IPS-18c (cell line): ENCODE measurements around the gene RABGAP1.

ENCODE experiments used
- H3K4me3 ChIP-seq: 2 replicates; pipeline ENCODE4 v1.7.0; 2013; ENCODE audit warnings: low read depth, mild to moderate bottlenecking, low read length, moderate library complexity; ENCODE audit not compliant: insufficient read depth
- H3K9me3 ChIP-seq: one replicate; pipeline ENCODE4 v1.6.1; 2013; ENCODE audit warnings: mild to moderate bottlenecking, low read length, moderate library complexity; ENCODE audit not compliant: control insufficient read depth, insufficient read depth

The RABGAP1 gene

DNA sequence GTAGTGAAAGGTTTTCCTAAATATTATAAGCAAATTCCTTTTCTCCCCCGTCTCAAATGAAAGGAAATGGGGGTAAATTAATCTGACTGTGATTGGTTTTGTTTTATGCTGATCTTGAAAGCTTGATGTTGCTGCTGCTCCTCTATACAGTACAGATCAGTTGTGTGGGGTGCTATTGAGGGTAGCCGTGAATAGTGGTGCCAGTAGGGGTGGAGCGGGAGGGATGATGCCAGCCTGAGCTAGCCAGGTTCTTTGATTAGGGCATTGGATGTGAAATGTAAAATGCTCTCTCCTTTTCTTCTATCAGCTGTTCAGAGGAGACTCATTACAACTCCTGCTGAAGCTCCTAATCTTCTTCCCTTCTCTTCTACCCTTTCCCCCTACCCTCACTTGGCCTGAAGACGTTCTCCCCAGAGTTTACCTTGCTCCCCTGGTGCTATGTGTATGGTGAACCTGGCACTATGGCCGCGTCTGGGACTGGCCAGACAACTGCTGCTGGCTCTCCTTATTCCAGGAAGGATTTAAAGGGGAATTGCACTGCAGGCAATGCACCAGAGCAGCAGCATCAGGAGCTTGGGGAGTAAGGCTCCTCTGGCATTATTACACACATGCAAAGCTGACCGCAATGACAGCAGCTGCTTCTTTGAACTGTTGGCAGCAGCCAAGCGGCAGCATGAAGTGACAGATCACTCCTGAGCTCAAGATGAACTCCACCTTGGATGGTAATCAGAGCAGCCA, 93.2 kb downstream of the RABGAP1 start:
- Histone ChIP-seq H3K9me3 (no peaks in the 10 kb centered on the region), H3K4me3 (no peak overlapping the region)

DNA sequence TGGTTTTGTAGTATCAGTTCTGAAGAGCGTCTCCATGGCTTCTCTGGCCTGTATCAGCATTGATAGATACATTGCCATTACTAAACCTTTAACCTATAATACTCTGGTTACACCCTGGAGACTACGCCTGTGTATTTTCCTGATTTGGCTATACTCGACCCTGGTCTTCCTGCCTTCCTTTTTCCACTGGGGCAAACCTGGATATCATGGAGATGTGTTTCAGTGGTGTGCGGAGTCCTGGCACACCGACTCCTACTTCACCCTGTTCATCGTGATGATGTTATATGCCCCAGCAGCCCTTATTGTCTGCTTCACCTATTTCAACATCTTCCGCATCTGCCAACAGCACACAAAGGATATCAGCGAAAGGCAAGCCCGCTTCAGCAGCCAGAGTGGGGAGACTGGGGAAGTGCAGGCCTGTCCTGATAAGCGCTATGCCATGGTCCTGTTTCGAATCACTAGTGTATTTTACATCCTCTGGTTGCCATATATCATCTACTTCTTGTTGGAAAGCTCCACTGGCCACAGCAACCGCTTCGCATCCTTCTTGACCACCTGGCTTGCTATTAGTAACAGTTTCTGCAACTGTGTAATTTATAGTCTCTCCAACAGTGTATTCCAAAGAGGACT, 94.2 kb downstream of the RABGAP1 start:
- no peak overlapping the region for H3K4me3 ChIP-seq
- H3K9me3 ChIP-seq, result no peaks in the 10 kb centered on the region

DNA sequence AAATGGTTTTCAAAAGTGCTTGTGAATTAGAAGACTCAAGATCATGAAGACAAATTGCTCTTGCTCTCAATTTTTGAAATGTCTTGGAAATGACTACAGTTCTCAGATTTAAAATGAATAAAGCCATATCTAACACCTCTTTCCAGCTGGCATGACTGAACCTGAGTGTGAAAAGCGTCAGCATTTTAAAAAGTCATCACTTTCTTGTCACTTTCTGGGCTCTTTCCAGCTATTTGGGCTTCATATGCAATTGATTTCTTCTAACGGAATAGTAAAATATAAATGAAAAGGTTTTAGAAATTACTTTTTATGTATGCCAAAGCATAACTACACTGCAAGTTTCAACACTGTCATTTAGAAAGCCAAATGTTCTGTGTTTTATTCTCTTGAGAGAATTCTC, 95.0 kb downstream of the RABGAP1 start:
- no peaks in the 10 kb centered on the region for H3K9me3 ChIP-seq

DNA sequence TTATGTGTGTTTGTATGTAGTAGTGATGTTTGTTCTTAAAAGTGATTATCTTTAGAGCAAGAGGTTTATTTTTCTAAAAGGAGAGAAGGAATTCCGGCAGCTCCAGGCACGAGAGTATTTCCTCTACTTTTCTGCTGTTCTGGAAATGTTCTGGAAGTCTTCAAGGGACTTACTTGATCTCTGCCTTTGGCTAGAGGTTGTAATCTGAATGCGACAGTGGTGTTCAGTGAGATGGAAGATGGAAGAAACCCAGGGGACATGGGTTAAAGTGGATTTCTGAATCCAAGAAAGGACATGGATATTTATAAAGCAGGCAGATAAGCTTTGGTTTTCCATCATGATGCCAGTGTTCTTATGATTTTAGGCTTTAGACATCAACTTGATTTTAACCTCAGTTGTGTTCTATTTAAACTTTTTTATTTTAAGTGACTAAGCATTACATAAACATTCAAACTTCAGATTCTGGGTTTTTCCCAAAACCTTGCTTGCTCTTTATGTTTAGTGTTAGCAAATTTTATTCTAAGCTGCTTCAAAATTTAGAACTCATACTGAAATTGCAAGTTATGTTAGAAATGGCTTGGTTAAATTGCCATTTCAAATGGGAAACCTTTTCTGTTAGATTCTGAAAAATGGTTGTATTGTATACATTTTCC, 96.2 kb downstream of the RABGAP1 start:
- no peaks in the 10 kb centered on the region for H3K9me3 ChIP-seq
- H3K4me3 ChIP-seq, result no peak overlapping the region

More for the DNA sequence above, 95.0 kb downstream of the RABGAP1 start:
- H3K4me3 ChIP-seq, result no peak overlapping the region

DNA sequence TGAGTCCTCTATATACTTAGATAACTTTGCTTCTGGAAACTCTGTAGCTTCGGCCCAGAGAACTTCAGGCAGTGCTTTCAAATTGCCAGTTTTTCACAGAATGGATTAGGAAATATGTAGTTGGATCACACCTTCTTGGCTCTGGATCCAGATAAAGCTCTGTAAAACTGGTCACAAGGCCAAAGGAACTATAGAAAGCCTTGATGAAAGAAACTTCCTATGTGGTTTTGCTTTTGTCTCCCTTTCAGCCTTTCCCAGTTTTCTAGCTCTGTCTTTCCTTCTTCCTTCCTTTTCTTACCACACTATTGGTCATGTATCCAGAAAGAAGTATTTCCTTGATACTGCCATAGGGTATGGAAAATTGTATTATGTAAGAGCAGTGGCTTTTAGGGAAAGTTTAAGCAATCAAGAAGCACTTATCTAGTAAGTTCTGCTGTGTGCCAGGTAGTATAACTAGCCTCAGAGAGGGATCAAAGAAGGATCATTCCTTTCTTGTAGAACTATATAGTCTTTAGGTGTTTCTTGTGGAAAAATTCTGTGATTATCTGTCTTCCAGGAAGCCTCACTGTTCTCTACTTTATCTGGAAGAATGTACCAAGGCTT, 98.9 kb downstream of the RABGAP1 start:
- H3K4me3 ChIP-seq, result no peak overlapping the region
- H3K9me3 ChIP-seq, result no peaks in the 10 kb centered on the region

DNA sequence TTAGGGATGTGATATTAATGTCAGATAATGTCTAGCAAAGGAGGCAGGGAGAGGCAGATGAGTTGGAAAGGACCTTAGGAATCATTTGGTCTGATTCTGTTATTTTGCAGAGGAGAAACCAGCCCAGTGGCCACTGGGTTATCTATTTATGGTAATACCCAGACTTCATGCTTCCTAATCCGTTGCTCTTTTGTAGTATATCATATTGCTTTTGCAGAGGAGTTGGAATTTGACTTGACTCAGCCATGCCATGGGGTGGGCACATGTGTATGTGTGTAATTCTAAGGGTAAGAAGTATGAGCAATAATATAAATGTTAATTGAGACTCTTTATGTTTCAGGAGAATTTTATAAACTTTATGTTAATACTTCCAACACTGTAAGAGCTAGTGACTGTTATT, 100.0 kb downstream of the RABGAP1 start:
- H3K4me3 ChIP-seq, result no peak overlapping the region
- no peaks in the 10 kb centered on the region for H3K9me3 ChIP-seq

DNA sequence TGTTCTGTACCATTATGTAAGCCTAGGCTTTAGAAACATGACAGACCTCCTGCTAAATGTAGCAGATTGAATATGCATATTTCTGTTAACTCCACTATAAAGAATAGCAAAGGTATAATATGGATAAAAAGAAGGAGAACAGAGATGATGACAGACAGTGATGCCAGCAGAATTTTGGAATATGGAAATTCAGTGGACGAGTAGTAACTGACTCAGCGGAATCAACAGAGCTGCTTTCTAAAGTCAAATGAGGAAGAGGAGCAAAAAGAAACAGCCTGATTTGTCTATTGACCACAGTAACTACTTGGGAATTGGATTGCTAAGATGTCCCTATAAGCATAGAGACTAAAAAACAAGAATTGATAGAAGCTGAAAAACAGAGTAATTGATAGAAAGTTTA, 100.7 kb downstream of the RABGAP1 start:
- Histone ChIP-seq H3K4me3 (no peak overlapping the region), H3K9me3 (no peaks in the 10 kb centered on the region)

DNA sequence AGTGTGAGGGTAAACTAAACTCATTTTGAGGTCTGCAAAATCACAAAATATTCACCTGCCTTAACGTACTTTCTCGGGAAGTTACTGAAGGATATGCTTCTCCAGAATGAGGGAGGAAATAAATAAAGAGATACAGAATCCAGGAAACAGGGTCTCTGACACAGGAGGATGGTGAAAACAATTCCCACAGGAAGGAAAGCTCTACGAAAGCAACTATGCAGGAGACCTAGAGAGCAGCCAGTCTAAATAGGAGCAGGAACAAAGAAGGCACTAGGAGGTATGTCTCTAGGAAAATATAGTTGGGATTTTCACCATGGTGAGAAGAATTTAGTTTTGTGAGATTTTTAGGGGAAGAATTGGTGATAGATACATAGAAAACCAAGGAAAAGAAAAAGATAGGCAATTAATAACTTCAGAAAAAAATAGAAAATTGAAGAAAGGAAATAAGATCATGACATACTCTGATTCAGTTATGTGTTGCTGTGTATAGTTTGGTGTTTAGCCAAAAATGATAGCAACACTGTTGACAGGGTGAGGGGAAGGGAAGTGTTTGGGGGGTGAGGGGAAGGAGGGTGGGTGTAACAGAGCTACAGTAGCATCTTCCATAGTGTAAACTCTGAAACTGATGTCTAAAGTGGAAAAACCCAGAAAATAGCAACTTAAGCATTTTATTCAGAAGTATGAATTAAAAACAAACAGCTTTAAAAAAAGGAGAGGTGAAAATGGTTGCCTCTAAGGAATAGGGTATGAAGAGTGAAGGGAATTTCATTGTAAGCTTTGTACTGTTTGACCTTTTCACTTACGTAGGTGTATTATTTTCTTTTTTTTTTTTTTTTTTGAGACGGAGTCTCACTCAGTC, 102.5 kb downstream of the RABGAP1 start:
- no peaks in the 10 kb centered on the region for H3K9me3 ChIP-seq
- H3K4me3 ChIP-seq, result no peak overlapping the region

DNA sequence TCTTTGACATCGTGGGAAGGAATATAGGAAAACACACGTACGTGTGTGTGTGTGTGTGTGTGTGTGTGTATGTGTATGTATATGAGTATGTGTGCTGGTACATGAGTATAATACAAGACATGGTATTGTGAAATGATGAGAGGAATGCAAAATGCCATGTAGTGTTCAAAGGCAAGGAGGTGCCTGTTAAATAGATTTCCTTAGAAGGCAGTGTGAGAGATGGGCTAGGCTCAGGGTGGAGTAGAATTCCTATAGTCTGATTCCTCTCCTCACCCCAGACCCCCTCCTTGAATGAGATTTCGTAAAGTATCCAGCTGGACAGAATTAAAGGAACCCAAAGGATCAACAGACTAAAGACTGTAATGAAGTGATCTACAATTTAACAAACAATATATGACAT, 103.8 kb downstream of the RABGAP1 start:
- Histone ChIP-seq H3K9me3 (no peaks in the 10 kb centered on the region), H3K4me3 (no peak overlapping the region)

DNA sequence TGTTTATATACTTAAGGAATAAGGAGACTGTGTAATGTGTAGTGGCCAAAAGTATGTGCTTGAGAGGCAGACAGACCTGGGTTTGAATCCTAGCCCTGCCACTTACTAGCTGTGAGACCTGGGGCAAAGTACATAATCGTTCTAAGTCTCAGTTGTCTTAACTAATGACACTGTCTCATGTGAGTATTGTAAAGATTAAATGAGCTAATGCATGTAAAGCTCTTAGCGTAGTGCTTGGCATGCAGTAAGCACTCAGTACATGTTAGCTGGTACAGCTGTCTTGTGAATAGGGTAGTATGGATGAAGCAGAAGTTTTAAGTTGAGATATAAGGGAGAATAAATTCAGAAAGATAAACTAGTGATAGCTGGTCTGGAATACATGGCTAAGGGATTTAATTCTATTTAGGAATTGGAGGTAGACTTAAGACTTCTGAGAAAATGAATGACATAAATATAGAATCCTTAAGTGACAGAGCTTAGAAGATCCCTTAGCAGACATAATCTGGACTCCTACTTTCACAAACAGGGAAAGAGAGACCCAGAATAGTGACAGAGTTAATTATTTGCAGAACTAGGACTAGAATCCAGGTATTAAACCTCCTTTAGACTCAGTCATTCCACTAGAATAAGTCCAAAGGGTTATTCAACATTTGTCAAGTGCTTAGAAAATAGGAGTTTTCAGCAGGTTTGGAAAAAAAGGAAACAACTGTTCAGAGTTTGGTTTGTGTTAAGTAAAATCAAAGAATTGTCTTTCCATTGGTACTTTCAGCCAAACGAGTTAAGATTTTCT, 105.8 kb downstream of the RABGAP1 start:
- Histone ChIP-seq H3K4me3 (no peak overlapping the region), H3K9me3 (no peaks in the 10 kb centered on the region)

DNA sequence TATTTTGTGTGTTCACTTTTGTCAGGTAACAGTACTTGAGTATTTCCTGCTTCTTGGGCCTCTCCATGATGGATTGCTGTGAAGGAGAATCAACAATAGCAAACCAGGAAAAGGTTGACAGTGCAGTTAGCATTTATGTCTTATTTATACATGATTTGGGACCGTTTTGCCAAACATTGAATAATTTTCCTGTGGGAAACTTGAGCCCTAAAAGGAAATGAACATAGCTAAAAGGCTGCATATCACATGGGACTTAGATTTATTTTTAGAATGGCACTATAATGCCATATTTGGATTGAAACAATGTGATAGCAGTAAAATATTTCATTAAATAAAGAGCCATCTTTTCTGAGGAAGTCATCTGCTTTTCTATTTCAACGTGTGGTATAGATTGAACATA, 107.9 kb downstream of the RABGAP1 start:
- no peak overlapping the region for H3K4me3 ChIP-seq
- no peaks in the 10 kb centered on the region for H3K9me3 ChIP-seq

DNA sequence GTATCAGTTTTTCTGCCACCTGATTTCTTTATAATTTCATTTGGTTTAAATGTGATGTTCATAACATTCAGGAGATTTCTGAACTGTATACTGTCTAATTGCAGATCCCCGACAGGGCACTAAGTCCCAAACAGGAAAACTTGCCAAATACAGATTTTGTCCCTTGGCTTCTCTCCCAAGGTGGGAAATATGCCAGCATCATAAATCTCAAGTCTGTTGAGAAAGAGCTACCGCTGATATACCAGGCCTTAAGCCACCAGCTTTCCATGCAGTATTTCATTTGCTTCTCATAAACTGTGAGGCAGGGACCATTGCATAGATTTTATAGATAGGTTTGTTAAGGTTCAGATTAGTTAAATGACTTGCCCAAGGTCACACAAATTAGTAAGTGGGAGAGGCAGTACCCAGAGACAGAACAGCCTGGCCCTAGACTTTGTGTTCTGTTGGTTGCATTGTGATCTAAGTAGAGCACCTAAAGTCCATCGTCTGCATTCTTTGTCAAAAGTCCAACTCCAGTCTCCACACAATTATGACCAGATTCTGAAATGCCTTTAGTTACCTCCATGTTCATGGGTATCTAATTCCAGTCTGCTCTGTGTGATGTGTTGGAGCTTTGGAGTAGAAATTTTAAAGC, 108.9 kb downstream of the RABGAP1 start:
- Histone ChIP-seq H3K9me3 (no peaks in the 10 kb centered on the region), H3K4me3 (no peak overlapping the region)

DNA sequence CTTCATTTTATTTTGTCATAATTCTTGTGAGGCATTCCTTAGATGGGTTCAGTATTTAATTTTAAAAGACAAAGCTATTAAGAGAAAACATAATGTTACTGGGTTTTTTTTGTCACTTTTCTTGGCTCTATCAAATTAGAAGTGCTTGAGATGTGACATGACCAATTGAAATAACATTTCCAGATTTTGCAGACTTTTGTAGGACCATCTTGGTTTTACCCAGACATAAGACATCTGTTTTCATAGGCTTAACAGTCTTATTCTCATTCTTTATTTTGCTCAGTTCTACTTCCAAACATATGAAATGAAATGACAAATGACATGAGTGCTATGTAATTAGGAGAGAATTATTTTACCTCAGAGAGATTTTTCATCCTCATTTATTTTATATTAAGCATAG, 112.2 kb downstream of the RABGAP1 start:
- Histone ChIP-seq H3K9me3 (no peaks in the 10 kb centered on the region), H3K4me3 (no peak overlapping the region)

DNA sequence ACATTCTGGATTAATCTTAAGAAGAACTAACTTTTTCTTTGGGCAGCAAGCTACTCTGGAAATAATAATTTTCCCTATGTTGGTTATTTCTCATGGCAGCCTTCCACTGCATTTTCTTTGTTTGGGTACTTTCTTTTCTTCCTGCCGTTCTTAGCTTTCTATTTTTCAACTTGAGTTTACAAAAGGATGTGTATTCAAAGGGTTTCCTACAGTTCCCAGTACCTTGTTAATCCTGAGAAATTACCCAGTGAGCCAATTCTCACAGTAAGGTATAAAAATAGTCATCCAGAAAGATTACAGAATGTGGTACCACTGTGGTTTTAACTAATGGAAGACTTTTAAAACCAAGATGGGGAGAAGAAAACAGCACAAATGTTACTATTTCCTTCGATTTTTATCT, 112.9 kb downstream of the RABGAP1 start:
- Histone ChIP-seq H3K9me3 (no peaks in the 10 kb centered on the region), H3K4me3 (no peak overlapping the region)

DNA sequence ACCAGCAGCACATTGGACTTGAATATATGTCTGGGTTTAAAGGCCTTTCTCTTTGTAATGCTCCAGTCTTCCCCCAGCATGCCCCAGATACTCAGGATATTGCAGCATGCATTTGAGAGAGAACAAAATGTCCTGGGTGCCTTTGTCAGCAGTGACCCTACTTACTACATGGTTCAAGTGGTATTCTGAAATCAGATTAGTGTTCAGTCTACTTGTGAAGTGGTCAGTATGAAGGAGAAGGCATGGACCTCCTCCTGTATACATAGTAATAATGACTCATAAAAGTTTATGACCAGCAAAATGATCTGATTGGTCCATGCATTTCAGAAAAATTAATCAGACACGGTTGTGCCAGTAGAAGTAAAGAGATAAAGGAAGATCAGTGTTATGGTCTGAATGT, 118.0 kb downstream of the RABGAP1 start:
- no peak overlapping the region for H3K4me3 ChIP-seq
- H3K9me3 ChIP-seq, result no peaks in the 10 kb centered on the region
